Aorta (tissue), 5 donors: ENCODE data around the gene PTPRG. TPM values are rescaled to one million over a fixed set of nuclear protein-coding genes. Genes with fewer than 3 reads are reported as not detected.

Source experiments
- ATAC-seq: fragments of 200-7000 bp; cut with Tn5 transposase; one replicate; pipeline ENCODE4 v1.9.1; 2022; ENCODE audit warnings: moderate library complexity; ENCODE audit not compliant: low FRiP score
- DNase-seq, 2 donors: peaks; one replicate each; pipeline ENCODE4 v3.0.0-alpha.2; 2020
- H3K27ac ChIP-seq, 2 donors: one replicate each; pipeline ENCODE4 v1.5.1; 2013; ENCODE audit warnings: low read length in 2 of 2, mild to moderate bottlenecking in 2 of 2, moderate library complexity in 2 of 2, control low read depth in 1 of 2, inconsistent platforms in 1 of 2, low read depth in 1 of 2
- H3K27me3 ChIP-seq, 2 donors: one replicate each; pipeline ENCODE4 v1.6.1; 2013; ENCODE audit warnings: control low read depth in 1 of 2, low read length in 1 of 2, mild to moderate bottlenecking in 1 of 2, moderate library complexity in 1 of 2; ENCODE audit not compliant: insufficient read depth in 2 of 2, control insufficient read depth in 1 of 2
- H3K36me3 ChIP-seq, 2 donors: one replicate each; pipeline ENCODE4 v1.6.1; 2013; ENCODE audit warnings: control low read depth in 1 of 2, low read length in 1 of 2, mild to moderate bottlenecking in 1 of 2; ENCODE audit not compliant: insufficient read depth in 2 of 2, control insufficient read depth in 1 of 2
- H3K4me1 ChIP-seq, 2 donors: one replicate each; pipeline ENCODE4 v1.6.1; 2013; ENCODE audit warnings: low read length in 2 of 2, control low read depth in 1 of 2, mild to moderate bottlenecking in 1 of 2, moderate library complexity in 1 of 2; ENCODE audit not compliant: insufficient read depth in 2 of 2, control insufficient read depth in 1 of 2
- H3K4me3 ChIP-seq, 2 donors: one replicate each; pipeline ENCODE4 v1.5.1; 2013; ENCODE audit warnings: low read length in 2 of 2, control low read depth in 1 of 2, mild to moderate bottlenecking in 1 of 2
- H3K9me3 ChIP-seq: one replicate; pipeline ENCODE4 v1.6.1; 2013; ENCODE audit warnings: mild to moderate bottlenecking, low read length; ENCODE audit not compliant: control insufficient read depth
- WGBS, 2 donors: extraction: QIAGEN DNeasy Blood & Tissue Kit; methylation state at CpG; one replicate each; pipeline ENCODE4 v1.1.7; 2013; 5-methylcytosine and 5-hydroxymethylcytosine counted together
- intact Hi-C, 2 donors: fragments of 100-400 bp; cut with DNase I; formaldehyde crosslinking; loops; one replicate each; pipeline versions ENCODE4 v1.14.2 to v1.15.0; 2022
- polyA plus RNA-seq, 2 donors: library from polyadenylated mRNA; stranded (reverse); fragments of 200-250 nt; gene quantifications; one replicate each; pipeline ENCODE4 v1.2.3, GENCODE V29; 2013
- total RNA-seq, 2 donors: library from RNA; stranded (reverse); fragmentation: NEBNext Ultra II Directional; extraction: Animal tissue kit (Norgen Biotek cat#: 25700); gene quantifications; one replicate each; pipeline ENCODE4 v1.2.1, GENCODE V29; 2021
- donor health status: healthy with polysubstance abuse.
- donor health status: Bipolar disorder and iron deficiency.
- donor health status: DM: no; HTN: no; CAD: no.
- donor health status: DM: no; HTN: no; CAD: no.
- donor health status: DM: yes; HTN: yes; CAD: no.

PTPRG gene
- total and polyA plus RNA-seq, 4 donors: 5.3 to 150 (median 52.4) TPM

GRCh38 chr3:62114763-62115162 is 553.4 kb downstream of the PTPRG start:
- Histone ChIP-seq H3K4me3 (no peak overlapping the region), H3K4me1 (peaks cover 0 to 5% of the 10 kb centered on the region in 2 donors), H3K27ac (no peak overlapping the region), H3K9me3 (no peaks in the 10 kb centered on the region), H3K27me3 (no peaks in the 10 kb centered on the region), H3K36me3 (no peaks in the 10 kb centered on the region)
- DNase-seq: no peak
- WGBS, 2 donors: 97 to 100% methylated on average over 1 of the region's 1 CpG
- no peak for ATAC-seq
- intact Hi-C loops: no loop called here

GRCh38 chr3:62117903-62118548 is 556.7 kb downstream of the PTPRG start:
- H3K4me3 ChIP-seq: no peak overlapping the region
- intact Hi-C loops: no loop called here
- no peaks in the 10 kb centered on the region for H3K36me3 ChIP-seq
- H3K4me1 ChIP-seq: peaks cover 4 to 5% of the 10 kb centered on the region in 2 donors
- 2 to 8% methylated on average over 3 of the region's 3 CpGs for WGBS, 2 donors
- DNase-seq (no peak), ATAC-seq (peak; percentile 73)
- no peaks in the 10 kb centered on the region for H3K27me3 ChIP-seq
- peaks cover under 1% of the 10 kb centered on the region for H3K9me3 ChIP-seq
- H3K27ac ChIP-seq: no peak overlapping the region

DNA sequence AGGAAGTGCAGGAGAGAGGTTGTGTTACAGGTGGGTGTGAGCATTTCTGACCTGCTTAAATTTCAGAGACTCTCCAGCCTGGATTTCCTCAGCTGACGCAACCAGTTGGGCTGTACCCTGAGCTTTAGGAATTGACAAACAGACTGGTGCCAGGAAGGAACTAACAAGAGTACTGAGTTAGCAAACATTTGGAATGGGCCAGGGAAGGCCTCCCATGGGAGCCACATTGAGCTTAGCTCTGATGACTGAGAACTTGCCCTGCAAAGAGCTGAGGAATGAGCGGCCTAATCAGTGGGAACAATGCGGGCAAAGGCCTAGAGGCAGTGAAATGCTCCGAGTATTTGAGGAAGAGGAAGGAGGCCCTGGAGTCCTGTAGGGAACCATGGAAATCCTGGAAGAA is 557.8 kb downstream of the PTPRG start:
- 69 to 84% methylated on average over 4 of the region's 4 CpGs for WGBS, 2 donors
- Histone ChIP-seq H3K9me3 (peaks cover 2% of the 10 kb centered on the region), H3K36me3 (no peaks in the 10 kb centered on the region), H3K4me3 (no peak overlapping the region), H3K27me3 (no peaks in the 10 kb centered on the region), H3K4me1 (peaks cover 4 to 5% of the 10 kb centered on the region in 2 donors), H3K27ac (no peak overlapping the region)
- DNase-seq (peak; percentile 51 to 79), ATAC-seq (peak; percentile 64)
- intact Hi-C loops: no loop called here

DNA sequence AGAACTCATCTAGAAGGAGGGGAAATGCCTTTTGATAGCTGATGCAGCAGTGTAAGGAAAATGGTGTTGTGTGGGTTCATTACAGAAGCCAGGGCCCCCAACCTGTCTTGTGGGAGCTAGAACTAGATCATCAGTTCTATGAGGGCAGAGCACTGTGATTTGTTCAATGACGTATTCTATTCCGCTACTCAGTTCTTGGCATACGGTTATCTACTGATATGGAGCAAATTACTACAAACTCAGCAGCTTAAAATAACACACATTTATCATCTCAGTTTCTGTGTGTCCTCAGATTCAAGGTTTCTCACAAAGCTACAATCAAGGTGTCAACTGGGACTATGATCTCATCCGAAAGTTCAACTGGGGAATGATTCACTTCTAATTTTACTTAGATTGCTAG is 561.4 kb downstream of the PTPRG start:
- no peak for ATAC-seq
- no peak overlapping the region for H3K27ac ChIP-seq

GRCh38 chr3:62125380-62125779 is 564.0 kb downstream of the PTPRG start:
- intact Hi-C loops: loop anchor here in 1 of 2 donors (10.0 kb wide), 1 partner anchor 561 kb away; the partner anchor contains the start of gene PTPRG
- H3K27ac ChIP-seq: no peak overlapping the region
- peaks cover 2% of the 10 kb centered on the region for H3K9me3 ChIP-seq
- no peaks in the 10 kb centered on the region for H3K36me3 ChIP-seq
- H3K4me3 ChIP-seq: no peak overlapping the region
- no peaks in the 10 kb centered on the region for H3K27me3 ChIP-seq
- ATAC-seq (no peak), DNase-seq (no peak)
- WGBS, 2 donors: 88 to 89% methylated on average over 4 of the region's 4 CpGs
- peaks cover 0 to 11% of the 10 kb centered on the region in 2 donors for H3K4me1 ChIP-seq

More for the DNA sequence above, 561.4 kb downstream of the PTPRG start:
- no peak for DNase-seq
- Histone ChIP-seq H3K9me3 (peaks cover 2% of the 10 kb centered on the region), H3K36me3 (no peaks in the 10 kb centered on the region), H3K4me3 (no peak overlapping the region), H3K4me1 (peaks cover 5 to 7% of the 10 kb centered on the region in 2 donors), H3K27me3 (no peaks in the 10 kb centered on the region)
- intact Hi-C loops: loop anchor here in 1 of 2 donors (10.0 kb wide), 1 partner anchor 558 kb away; the partner anchor contains the start of gene PTPRG
- 70 to 92% methylated on average over 4 of the region's 4 CpGs for WGBS, 2 donors

DNA sequence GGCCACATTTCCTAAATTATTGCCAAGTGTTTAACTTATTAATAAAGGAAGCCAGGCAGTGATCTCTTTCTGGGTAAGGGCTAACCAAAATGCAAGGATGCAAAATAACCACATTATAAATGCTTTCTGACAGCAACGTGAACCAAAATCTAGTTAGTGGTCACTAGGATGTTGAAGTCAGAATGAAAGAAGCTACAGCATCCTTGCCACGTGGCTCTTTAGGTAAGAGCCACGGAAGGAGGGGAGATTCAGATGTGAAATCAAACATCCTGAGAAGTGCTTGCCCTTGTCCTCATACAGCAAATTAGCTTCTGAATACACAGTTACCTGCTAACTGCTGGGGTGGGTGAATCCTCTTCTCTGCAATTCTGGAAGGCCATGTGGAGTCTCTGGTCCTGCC is 565.7 kb downstream of the PTPRG start:
- ATAC-seq: no peak
- Histone ChIP-seq H3K27me3 (no peaks in the 10 kb centered on the region), H3K4me3 (no peak overlapping the region), H3K9me3 (peaks cover 2% of the 10 kb centered on the region), H3K27ac (no peak overlapping the region), H3K36me3 (no peaks in the 10 kb centered on the region), H3K4me1 (peaks cover 0 to 7% of the 10 kb centered on the region in 2 donors)
- no peak for DNase-seq
- intact Hi-C loops: loop anchor here in 1 of 2 donors (10.0 kb wide), 1 partner anchor 562 kb away; the partner anchor contains the start of gene PTPRG
- WGBS, 2 donors: 94 to 95% methylated on average over 3 of the region's 3 CpGs

GRCh38 chr3:62128051-62128450 is 566.7 kb downstream of the PTPRG start:
- H3K4me3 ChIP-seq: no peak overlapping the region
- H3K4me1 ChIP-seq: peaks cover 0 to 11% of the 10 kb centered on the region in 2 donors
- H3K27ac ChIP-seq: no peak overlapping the region
- DNase-seq (no peak), ATAC-seq (no peak)
- WGBS, 2 donors: 32 to 64% methylated on average over 5 of the region's 5 CpGs
- no peaks in the 10 kb centered on the region for H3K27me3 ChIP-seq
- intact Hi-C loops: loop anchor here in 1 of 2 donors (10.0 kb wide), 1 partner anchor 563 kb away; the partner anchor contains the start of gene PTPRG
- H3K36me3 ChIP-seq: no peaks in the 10 kb centered on the region
- peaks cover 1% of the 10 kb centered on the region for H3K9me3 ChIP-seq

GRCh38 chr3:62128681-62129080 is 567.3 kb downstream of the PTPRG start:
- no peak for DNase-seq
- H3K9me3 ChIP-seq: no peaks in the 10 kb centered on the region
- no peaks in the 10 kb centered on the region for H3K27me3 ChIP-seq
- no peaks in the 10 kb centered on the region for H3K36me3 ChIP-seq
- peaks cover 0 to 11% of the 10 kb centered on the region in 2 donors for H3K4me1 ChIP-seq
- intact Hi-C loops: loop anchor here in 1 of 2 donors (10.0 kb wide), 1 partner anchor 564 kb away; the partner anchor contains the start of gene PTPRG
- no peak for ATAC-seq
- no peak overlapping the region for H3K4me3 ChIP-seq
- no peak overlapping the region for H3K27ac ChIP-seq

DNA sequence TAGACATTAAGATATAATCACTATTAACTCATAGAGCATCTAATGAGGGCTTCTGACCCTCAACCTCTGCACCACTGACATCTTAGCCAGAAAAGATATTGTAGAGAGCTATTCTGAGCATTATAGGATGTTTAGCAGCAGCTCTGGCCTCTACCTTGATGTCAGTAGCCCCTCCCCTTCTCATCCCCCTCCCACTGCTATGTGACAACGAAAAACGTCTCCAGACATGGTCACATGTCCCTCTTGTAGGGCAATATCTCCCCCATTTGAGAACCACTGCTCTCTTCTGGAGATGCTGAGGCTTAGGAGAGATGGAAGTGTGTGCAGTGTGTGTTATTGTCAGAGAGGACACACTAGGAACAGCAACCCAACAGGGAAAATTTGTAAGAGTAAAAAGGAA is 569.7 kb downstream of the PTPRG start:
- Histone ChIP-seq H3K36me3 (no peaks in the 10 kb centered on the region), H3K9me3 (no peaks in the 10 kb centered on the region), H3K4me1 (peaks cover 4 to 12% of the 10 kb centered on the region in 2 donors), H3K27me3 (no peaks in the 10 kb centered on the region), H3K4me3 (no peak overlapping the region), H3K27ac (peak overlapping the region in 1 of 2 donors; percentile 25)
- ATAC-seq (no peak), DNase-seq (no peak)
- intact Hi-C loops: no loop called here
- 58 to 65% methylated on average over 2 of the region's 2 CpGs for WGBS, 2 donors
